Smooth muscle cell (in vitro differentiated cells): ENCODE data around the gene TAB3. TPM values are rescaled to one million over a fixed set of nuclear protein-coding genes. Genes with fewer than 3 reads are reported as not detected.
"Not testable (repeated sequence)": the region's sequence is repeated elsewhere in the genome, so short reads cannot be mapped to it uniquely, and the experiment has no call there.

Experiments used
- DNase-seq: peaks from one replicate; lab custom pipeline; 2025; ENCODE audit not compliant: unreplicated experiment; lab: John Stamatoyannopoulos, UW
- H2AFZ ChIP-seq: fragments of 200-600 bp; sonication (generic); 2 replicates; pipeline ENCODE4 v1.6.0; 2016; ENCODE audit warnings: antibody characterized with exemption, low read depth, mild to moderate bottlenecking
- H3F3A ChIP-seq: fragments of 200-600 bp; sonication (generic); 2 replicates; pipeline ENCODE4 v1.6.0; 2017; ENCODE audit warnings: antibody characterized with exemption, low read depth
- H3K27ac ChIP-seq: fragments of 200-600 bp; sonication (generic); 2 replicates; pipeline ENCODE4 v1.5.1; 2016; ENCODE audit warnings: low read depth, mild to moderate bottlenecking
- H3K27me3 ChIP-seq: fragments of 200-600 bp; sonication (generic); 2 replicates; pipeline ENCODE4 v1.6.1; 2016; ENCODE audit warnings: low read depth, mild to moderate bottlenecking
- H3K36me3 ChIP-seq: fragments of 200-600 bp; sonication (generic); 2 replicates; pipeline ENCODE4 v1.5.1; 2016; ENCODE audit warnings: low read depth
- H3K4me1 ChIP-seq: fragments of 200-600 bp; sonication (generic); 2 replicates; pipeline ENCODE4 v1.5.1; 2016; ENCODE audit warnings: low read depth
- H3K4me2 ChIP-seq: fragments of 200-600 bp; sonication (generic); 2 replicates; pipeline ENCODE4 v1.6.0; 2016; ENCODE audit warnings: mild to moderate bottlenecking
- H3K4me3 ChIP-seq: fragments of 200-600 bp; sonication (generic); 2 replicates; pipeline ENCODE4 v1.5.1; 2016; ENCODE audit warnings: mild to moderate bottlenecking
- H3K79me2 ChIP-seq: fragments of 200-600 bp; sonication (generic); 2 replicates; pipeline ENCODE4 v1.6.0; 2016; ENCODE audit warnings: low read depth, mild to moderate bottlenecking
- H3K9ac ChIP-seq: fragments of 200-600 bp; sonication (generic); 2 replicates; pipeline ENCODE4 v1.6.0; 2016; ENCODE audit warnings: low read depth
- H3K9me3 ChIP-seq: fragments of 200-600 bp; sonication (generic); replicated peaks from 2 replicates; pipeline ENCODE4 v1.5.1; 2016; ENCODE audit warnings: low read depth
- H4K20me1 ChIP-seq: fragments of 200-600 bp; sonication (generic); 2 replicates; pipeline ENCODE4 v1.6.0; 2016; ENCODE audit warnings: low read depth
- whole genome bisulfite sequencing: methylation state at CpG from one replicate; pipeline ENCODE4 v1.1.7; 2016; ENCODE audit warnings: low lambda C conversion rate; 5-methylcytosine and 5-hydroxymethylcytosine counted together
- polyA plus RNA-seq: library from polyadenylated mRNA; unstranded; fragments of >200 nt; fragmentation: Nextera tagmentation; extraction: Ambion mirVana; gene quantifications from 2 replicates; pipeline ENCODE4 v1.2.1, GENCODE V29; 2016
- total RNA-seq: library from RNA; depleted of rRNA; stranded (reverse); fragments of >200 nt; gene quantifications from 2 replicates; pipeline ENCODE4 v1.2.3, GENCODE V29; 2014
- TF ChIP-seq, protein P1 (sequence below): fragments of 200-600 bp; sonication (generic); IDR thresholded peaks from 2 replicates; pipeline ENCODE4 v1.5.1; 2017; ENCODE audit warnings: borderline replicate concordance, mild to moderate bottlenecking, antibody characterized with exemption; ENCODE audit not compliant: insufficient read depth, poor library complexity, severe bottlenecking

TAB3 gene
- total and polyA plus RNA-seq, 2 experiments from 2014 or later: 4.8 to 31.9 TPM

GRCh38 chrX:30804462-30804861, 84.6 kb downstream of the TAB3 start:
- Histone ChIP-seq H3K4me1 (no peaks in the 10 kb centered on the region), H3K9ac (no peak overlapping the region), H4K20me1 (no peaks in the 10 kb centered on the region), H3K4me3 (no peak overlapping the region), H3K79me2 (no peaks in the 10 kb centered on the region), H3K9me3 (no peaks in the 10 kb centered on the region), H3K36me3 (no peaks in the 10 kb centered on the region), H2AFZ (no peak overlapping the region), H3K4me2 (no peak overlapping the region), H3K27me3 (no peaks in the 10 kb centered on the region), H3F3A (no peaks in the 10 kb centered on the region), H3K27ac (no peak overlapping the region)
- WGBS: 82% methylated on average over 2 of the region's 2 CpGs
- no peak for DNase-seq
- TF ChIP-seq, protein P1, sequence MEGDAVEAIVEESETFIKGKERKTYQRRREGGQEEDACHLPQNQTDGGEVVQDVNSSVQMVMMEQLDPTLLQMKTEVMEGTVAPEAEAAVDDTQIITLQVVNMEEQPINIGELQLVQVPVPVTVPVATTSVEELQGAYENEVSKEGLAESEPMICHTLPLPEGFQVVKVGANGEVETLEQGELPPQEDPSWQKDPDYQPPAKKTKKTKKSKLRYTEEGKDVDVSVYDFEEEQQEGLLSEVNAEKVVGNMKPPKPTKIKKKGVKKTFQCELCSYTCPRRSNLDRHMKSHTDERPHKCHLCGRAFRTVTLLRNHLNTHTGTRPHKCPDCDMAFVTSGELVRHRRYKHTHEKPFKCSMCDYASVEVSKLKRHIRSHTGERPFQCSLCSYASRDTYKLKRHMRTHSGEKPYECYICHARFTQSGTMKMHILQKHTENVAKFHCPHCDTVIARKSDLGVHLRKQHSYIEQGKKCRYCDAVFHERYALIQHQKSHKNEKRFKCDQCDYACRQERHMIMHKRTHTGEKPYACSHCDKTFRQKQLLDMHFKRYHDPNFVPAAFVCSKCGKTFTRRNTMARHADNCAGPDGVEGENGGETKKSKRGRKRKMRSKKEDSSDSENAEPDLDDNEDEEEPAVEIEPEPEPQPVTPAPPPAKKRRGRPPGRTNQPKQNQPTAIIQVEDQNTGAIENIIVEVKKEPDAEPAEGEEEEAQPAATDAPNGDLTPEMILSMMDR: no peak

DNA sequence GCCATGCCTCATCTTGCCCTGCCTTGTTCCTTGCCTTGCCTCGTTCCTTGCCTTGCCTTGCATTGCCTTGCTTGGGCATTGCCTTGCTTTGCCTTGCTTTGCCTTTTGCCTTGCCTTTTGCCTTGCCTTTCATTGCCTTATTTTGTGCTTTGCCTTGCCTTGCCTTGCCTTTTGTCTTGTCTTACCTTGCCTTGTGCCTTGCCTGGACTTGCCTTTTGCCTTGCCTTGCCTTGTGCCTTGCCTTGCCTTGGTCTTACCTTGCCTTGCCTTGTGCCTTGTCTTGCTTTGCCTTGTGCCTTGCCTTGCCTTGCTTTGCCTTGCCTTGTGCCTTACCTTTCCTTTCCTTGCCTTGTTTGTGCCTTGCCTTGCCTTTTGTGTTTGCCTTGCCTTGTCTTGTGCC, 88.2 kb downstream of the TAB3 start:
- H4K20me1 ChIP-seq: no peaks in the 10 kb centered on the region
- no peaks in the 10 kb centered on the region for H3K79me2 ChIP-seq
- H3K9me3 ChIP-seq: no peaks in the 10 kb centered on the region
- DNase-seq: no peak
- no peak overlapping the region for H2AFZ ChIP-seq
- TF ChIP-seq, protein P1: no peak
- no peaks in the 10 kb centered on the region for H3K36me3 ChIP-seq
- H3K27me3 ChIP-seq: no peaks in the 10 kb centered on the region
- H3K9ac ChIP-seq: no peak overlapping the region
- no peak overlapping the region for H3K27ac ChIP-seq
- H3F3A ChIP-seq: no peaks in the 10 kb centered on the region
- H3K4me1 ChIP-seq: no peaks in the 10 kb centered on the region
- no peak overlapping the region for H3K4me2 ChIP-seq
- H3K4me3 ChIP-seq: no peak overlapping the region
- 46% methylated on average over 1 of the region's 1 CpG for WGBS

GRCh38 chrX:30799327-30799726, 89.7 kb downstream of the TAB3 start:
- WGBS: 77% methylated on average over 2 of the region's 2 CpGs
- no peaks in the 10 kb centered on the region for H3K9me3 ChIP-seq
- H3K36me3 ChIP-seq: no peaks in the 10 kb centered on the region
- no peak for DNase-seq
- no peak overlapping the region for H2AFZ ChIP-seq
- no peaks in the 10 kb centered on the region for H3K4me1 ChIP-seq
- H3K9ac ChIP-seq: no peak overlapping the region
- H3K4me3 ChIP-seq: no peak overlapping the region
- no peaks in the 10 kb centered on the region for H3K27me3 ChIP-seq
- H3K4me2 ChIP-seq: no peak overlapping the region
- no peaks in the 10 kb centered on the region for H3F3A ChIP-seq
- no peaks in the 10 kb centered on the region for H4K20me1 ChIP-seq
- H3K79me2 ChIP-seq: no peaks in the 10 kb centered on the region
- H3K27ac ChIP-seq: no peak overlapping the region
- TF ChIP-seq, protein P1: no peak

GRCh38 chrX:30798810-30799209, 90.2 kb downstream of the TAB3 start:
- no peaks in the 10 kb centered on the region for H3K36me3 ChIP-seq
- WGBS: 89% methylated on average over 3 of the region's 3 CpGs
- H4K20me1 ChIP-seq: no peaks in the 10 kb centered on the region
- H3K4me2 ChIP-seq: no peak overlapping the region
- H3K9me3 ChIP-seq: no peaks in the 10 kb centered on the region
- no peaks in the 10 kb centered on the region for H3K4me1 ChIP-seq
- no peak for DNase-seq
- H3K9ac ChIP-seq: no peak overlapping the region
- TF ChIP-seq, protein P1: no peak
- H3K27ac ChIP-seq: no peak overlapping the region
- no peaks in the 10 kb centered on the region for H3K79me2 ChIP-seq
- no peaks in the 10 kb centered on the region for H3F3A ChIP-seq
- no peak overlapping the region for H3K4me3 ChIP-seq
- H2AFZ ChIP-seq: no peak overlapping the region
- H3K27me3 ChIP-seq: no peaks in the 10 kb centered on the region

DNA sequence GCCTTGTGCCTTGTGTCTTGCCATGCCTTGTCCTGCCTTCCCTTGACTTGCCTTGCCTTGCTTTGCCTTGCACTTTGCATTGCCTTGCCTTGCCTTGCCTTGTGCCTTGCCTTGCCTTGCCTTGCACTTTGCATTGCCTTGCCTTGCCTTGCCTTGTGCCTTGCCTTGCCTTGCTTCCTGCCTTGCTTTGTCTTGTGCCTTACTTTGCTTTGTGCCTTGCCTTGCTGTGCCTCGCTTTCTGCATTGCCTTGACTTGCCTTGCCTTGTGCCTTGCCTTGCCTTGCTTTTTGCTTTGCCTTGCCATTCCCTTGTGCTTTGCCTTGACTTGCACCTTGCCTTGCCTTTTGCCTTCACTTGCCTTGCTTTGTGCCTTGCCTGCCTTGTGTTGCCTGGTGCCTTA, 91.8 kb downstream of the TAB3 start:
- H3K4me1 ChIP-seq, DNase-seq, H3K36me3 ChIP-seq, H3K27ac ChIP-seq, H4K20me1 ChIP-seq, H3K79me2 ChIP-seq, H3K4me2 ChIP-seq, H2AFZ ChIP-seq, H3K4me3 ChIP-seq, H3K9me3 ChIP-seq, H3K9ac ChIP-seq, H3F3A ChIP-seq, H3K27me3 ChIP-seq: not testable (repeated sequence)
- WGBS: 75% methylated on average over 1 of the region's 1 CpG
